Progenitor cell of endocrine pancreas (in vitro differentiated cells): ENCODE data around the gene PPP1R14D. TPM values are rescaled to one million over a fixed set of nuclear protein-coding genes. Genes with fewer than 3 reads are reported as not detected.

Experiments used
- DNase-seq: peaks from one replicate; pipeline ENCODE4 v3.0.0; 2021; ENCODE audit warnings: low spot score; ENCODE audit not compliant: unreplicated experiment
- H3K27ac Mint-ChIP-seq: 2 replicates; pipeline ENCODE4 v1.8.0; 2021; ENCODE audit warnings: mild to moderate bottlenecking, moderate library complexity, mixed read lengths
- H3K27me3 Mint-ChIP-seq: 2 replicates; pipeline ENCODE4 v1.8.0; 2021; ENCODE audit warnings: mixed read lengths
- H3K36me3 Mint-ChIP-seq: 2 replicates; pipeline ENCODE4 v1.8.0; 2022; ENCODE audit warnings: mixed read lengths; ENCODE audit not compliant: insufficient read depth
- H3K4me1 Mint-ChIP-seq: 2 replicates; pipeline ENCODE4 v1.8.0; 2021; ENCODE audit warnings: low read depth, mixed read lengths
- H3K4me3 Mint-ChIP-seq: 2 replicates; pipeline ENCODE4 v1.8.0; 2021; ENCODE audit warnings: low read depth, mild to moderate bottlenecking, moderate library complexity, mixed read lengths
- H3K9me3 Mint-ChIP-seq: 2 replicates; pipeline ENCODE4 v1.8.0; 2021; ENCODE audit warnings: low read depth, mixed read lengths
- total RNA-seq: library from RNA; stranded (reverse); gene quantifications from 2 replicates; pipeline ENCODE4 v1.2.1, GENCODE V29; 2021
- TF ChIP-seq, protein P1 (sequence below): fragments of 200-600 bp; sonication (generic); IDR thresholded peaks from one replicate; pipeline ENCODE4 v1.5.0; 2021; ENCODE audit warnings: antibody characterized with exemption, mild to moderate bottlenecking; ENCODE audit not compliant: unreplicated experiment

Gene PPP1R14D
- total RNA-seq, 1 donor from 2014 or later = 0.81 TPM

- H3K4me1 Mint-ChIP-seq = peaks cover 11% of the 10 kb centered on the region
- no peaks in the 10 kb centered on the region for H3K27me3 Mint-ChIP-seq
- no peak overlapping the region for H3K4me3 Mint-ChIP-seq
- TF ChIP-seq, protein P1, sequence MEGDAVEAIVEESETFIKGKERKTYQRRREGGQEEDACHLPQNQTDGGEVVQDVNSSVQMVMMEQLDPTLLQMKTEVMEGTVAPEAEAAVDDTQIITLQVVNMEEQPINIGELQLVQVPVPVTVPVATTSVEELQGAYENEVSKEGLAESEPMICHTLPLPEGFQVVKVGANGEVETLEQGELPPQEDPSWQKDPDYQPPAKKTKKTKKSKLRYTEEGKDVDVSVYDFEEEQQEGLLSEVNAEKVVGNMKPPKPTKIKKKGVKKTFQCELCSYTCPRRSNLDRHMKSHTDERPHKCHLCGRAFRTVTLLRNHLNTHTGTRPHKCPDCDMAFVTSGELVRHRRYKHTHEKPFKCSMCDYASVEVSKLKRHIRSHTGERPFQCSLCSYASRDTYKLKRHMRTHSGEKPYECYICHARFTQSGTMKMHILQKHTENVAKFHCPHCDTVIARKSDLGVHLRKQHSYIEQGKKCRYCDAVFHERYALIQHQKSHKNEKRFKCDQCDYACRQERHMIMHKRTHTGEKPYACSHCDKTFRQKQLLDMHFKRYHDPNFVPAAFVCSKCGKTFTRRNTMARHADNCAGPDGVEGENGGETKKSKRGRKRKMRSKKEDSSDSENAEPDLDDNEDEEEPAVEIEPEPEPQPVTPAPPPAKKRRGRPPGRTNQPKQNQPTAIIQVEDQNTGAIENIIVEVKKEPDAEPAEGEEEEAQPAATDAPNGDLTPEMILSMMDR = no peak
- no peaks in the 10 kb centered on the region for H3K9me3 Mint-ChIP-seq
- no peak for DNase-seq
- no peak overlapping the region for H3K27ac Mint-ChIP-seq
- peaks cover under 1% of the 10 kb centered on the region for H3K36me3 Mint-ChIP-seq
These were observed 2.0 kb downstream of the PPP1R14D start for GRCh38 chr15:40826423-40827075.

DNA sequence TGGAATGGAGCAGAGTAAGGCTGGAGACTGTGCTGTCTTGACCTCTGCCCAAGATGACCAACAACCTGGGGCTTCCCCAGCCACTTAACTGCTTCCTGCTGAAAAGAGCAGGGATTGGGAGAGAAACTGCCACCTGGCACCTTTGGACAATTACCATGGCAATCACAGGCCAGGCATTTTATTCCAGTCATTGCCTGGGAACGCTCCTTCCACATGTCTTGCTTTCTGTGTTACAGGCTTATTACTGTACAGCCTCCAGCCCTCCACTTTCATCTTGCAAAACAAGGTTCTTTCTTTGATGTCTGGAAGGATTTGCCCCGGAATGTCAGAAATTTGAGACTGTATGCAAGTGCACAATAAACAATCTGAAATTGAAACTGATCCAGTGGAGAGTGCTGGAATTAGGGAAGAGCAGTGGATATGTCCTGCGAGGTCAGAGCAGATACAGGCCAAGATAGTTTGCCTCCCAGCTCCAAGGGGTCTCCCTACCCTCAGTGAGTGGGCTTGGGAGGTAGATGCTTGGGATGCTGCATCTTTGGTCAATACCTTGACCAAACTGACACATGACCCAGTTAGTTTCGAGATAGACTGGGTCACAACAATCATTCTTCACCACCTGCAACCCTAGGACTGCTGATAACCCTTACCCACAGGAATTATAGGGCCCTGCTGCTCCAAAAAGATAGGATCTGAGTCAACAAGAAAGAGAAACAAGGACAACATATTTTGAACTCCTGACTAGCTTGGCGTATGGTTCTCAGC is 2.7 kb downstream of the PPP1R14D start:
- no peak for DNase-seq
- H3K9me3 Mint-ChIP-seq = no peaks in the 10 kb centered on the region
- H3K4me3 Mint-ChIP-seq = no peak overlapping the region
- TF ChIP-seq, protein P1 = no peak
- no peaks in the 10 kb centered on the region for H3K36me3 Mint-ChIP-seq
- H3K4me1 Mint-ChIP-seq = peaks cover 11% of the 10 kb centered on the region
- no peak overlapping the region for H3K27ac Mint-ChIP-seq
- H3K27me3 Mint-ChIP-seq = no peaks in the 10 kb centered on the region

GRCh38 chr15:40823572-40824343 is 4.8 kb downstream of the PPP1R14D start:
- H3K4me1 Mint-ChIP-seq = peaks cover 8% of the 10 kb centered on the region
- no peaks in the 10 kb centered on the region for H3K27me3 Mint-ChIP-seq
- H3K9me3 Mint-ChIP-seq = no peaks in the 10 kb centered on the region
- no peak overlapping the region for H3K27ac Mint-ChIP-seq
- H3K36me3 Mint-ChIP-seq = no peaks in the 10 kb centered on the region
- no peak for DNase-seq
- no peak overlapping the region for H3K4me3 Mint-ChIP-seq
- TF ChIP-seq, protein P1 = no peak

GRCh38 chr15:40821195-40821594 is 7.3 kb downstream of the PPP1R14D start:
- Mint-ChIP-seq H3K9me3 (no peaks in the 10 kb centered on the region), H3K27me3 (no peaks in the 10 kb centered on the region), H3K36me3 (no peaks in the 10 kb centered on the region), H3K27ac (no peak overlapping the region), H3K4me3 (no peak overlapping the region), H3K4me1 (peaks cover 6% of the 10 kb centered on the region)
- TF ChIP-seq, protein P1 = no peak
- no peak for DNase-seq

GRCh38 chr15:40819048-40819447 is 9.5 kb downstream of the PPP1R14D start:
- TF ChIP-seq, protein P1 = no peak
- no peak for DNase-seq
- H3K4me3 Mint-ChIP-seq = no peak overlapping the region
- no peak overlapping the region for H3K27ac Mint-ChIP-seq
- H3K4me1 Mint-ChIP-seq = peaks cover 2% of the 10 kb centered on the region
- no peaks in the 10 kb centered on the region for H3K27me3 Mint-ChIP-seq
- H3K9me3 Mint-ChIP-seq = no peaks in the 10 kb centered on the region
- peaks cover 6% of the 10 kb centered on the region for H3K36me3 Mint-ChIP-seq
